Large intestine (tissue), 12 donors: ENCODE measurements around the gene MRPS25. TPM values are rescaled to one million over a fixed set of nuclear protein-coding genes. Genes with fewer than 3 reads are reported as not detected.

ENCODE experiments used
- DNase-seq, 2 donors: peaks; one replicate each; pipeline versions ENCODE4 v3.0.0 to v3.0.0-alpha.2; 2013
- H3K27ac ChIP-seq: one replicate; pipeline ENCODE4 v1.5.1; 2013; ENCODE audit warnings: low read length
- H3K27me3 ChIP-seq: 2 replicates; pipeline ENCODE4 v1.6.1; 2013; ENCODE audit warnings: low read length; ENCODE audit not compliant: control insufficient read depth, insufficient read depth
- H3K36me3 ChIP-seq: 2 replicates; pipeline ENCODE4 v1.6.1; 2013; ENCODE audit warnings: low read length; ENCODE audit not compliant: control insufficient read depth, insufficient read depth
- H3K4me1 ChIP-seq: one replicate; pipeline ENCODE4 v1.6.1; 2013; ENCODE audit warnings: low read length; ENCODE audit not compliant: control insufficient read depth, insufficient read depth
- H3K4me3 ChIP-seq: one replicate; pipeline ENCODE4 v1.5.1; 2013; ENCODE audit warnings: low read length
- H3K9me3 ChIP-seq: one replicate; pipeline ENCODE4 v1.6.1; 2013; ENCODE audit warnings: mild to moderate bottlenecking, low read depth, low read length, moderate library complexity; ENCODE audit not compliant: control insufficient read depth
- WGBS: methylation state at CpG from one replicate; pipeline ENCODE4 v1.1.5; 2013; ENCODE audit warnings: low lambda C conversion rate; ENCODE audit not compliant: insufficient coverage; 5-methylcytosine and 5-hydroxymethylcytosine counted together
- long read RNA-seq, 11 donors: transcript quantifications; one replicate each; lab custom pipeline, GENCODE V29; 2026
- polyA plus RNA-seq: library from polyadenylated mRNA; unstranded; fragments of 120-200 nt; gene quantifications from one replicate; pipeline ENCODE4 v1.2.1, GENCODE V29; 2013

The MRPS25 gene
- polyA plus RNA-seq: 93.4 TPM
- long read RNA-seq, donor 1, full-length matches to known transcripts: 21 of 21 reads
- long read RNA-seq, donor 1, partial matches to known transcripts: 0 of 21 reads
- long read RNA-seq, donor 1, other reads (novel, unspliced or antisense): 0 of 21 reads
- long read RNA-seq, donor 2, full-length matches to known transcripts: 55 of 55 reads
- long read RNA-seq, donor 2, partial matches to known transcripts: 0 of 55 reads
- long read RNA-seq, donor 2, other reads (novel, unspliced or antisense): 0 of 55 reads
- long read RNA-seq, donor 3: 0 reads
- long read RNA-seq, donor 4, full-length matches to known transcripts: 4 of 4 reads
- long read RNA-seq, donor 4, partial matches to known transcripts: 0 of 4 reads
- long read RNA-seq, donor 4, other reads (novel, unspliced or antisense): 0 of 4 reads
- long read RNA-seq, donor 5, full-length matches to known transcripts: 22 of 22 reads
- long read RNA-seq, donor 5, partial matches to known transcripts: 0 of 22 reads
- long read RNA-seq, donor 5, other reads (novel, unspliced or antisense): 0 of 22 reads
- long read RNA-seq, donor 6, full-length matches to known transcripts: 44 of 44 reads
- long read RNA-seq, donor 6, partial matches to known transcripts: 0 of 44 reads
- long read RNA-seq, donor 6, other reads (novel, unspliced or antisense): 0 of 44 reads
- long read RNA-seq, donor 7, full-length matches to known transcripts: 20 of 20 reads
- long read RNA-seq, donor 7, partial matches to known transcripts: 0 of 20 reads
- long read RNA-seq, donor 7, other reads (novel, unspliced or antisense): 0 of 20 reads
- long read RNA-seq, donor 8, full-length matches to known transcripts: 44 of 53 reads
- long read RNA-seq, donor 8, partial matches to known transcripts: 9 of 53 reads
- long read RNA-seq, donor 8, other reads (novel, unspliced or antisense): 0 of 53 reads
- long read RNA-seq, donor 9, full-length matches to known transcripts: 30 of 30 reads
- long read RNA-seq, donor 9, partial matches to known transcripts: 0 of 30 reads
- long read RNA-seq, donor 9, other reads (novel, unspliced or antisense): 0 of 30 reads
- long read RNA-seq, donor 10, full-length matches to known transcripts: 53 of 53 reads
- long read RNA-seq, donor 10, partial matches to known transcripts: 0 of 53 reads
- long read RNA-seq, donor 10, other reads (novel, unspliced or antisense): 0 of 53 reads
- long read RNA-seq, donor 11, full-length matches to known transcripts: 23 of 23 reads
- long read RNA-seq, donor 11, partial matches to known transcripts: 0 of 23 reads
- long read RNA-seq, donor 11, other reads (novel, unspliced or antisense): 0 of 23 reads

GRCh38 chr3:15064835-15065549, at the start of gene MRPS25:
Gene MRPS25 (minus strand): TSS chr3:15065315. CDS start chr3:15065194, 121 bp downstream.
- peak; percentile 90 to 93 for DNase-seq
- no CpG with 5 or more reads among the region's 69 CpGs for WGBS
- H3K36me3 ChIP-seq: peaks cover 6% of the 10 kb centered on the region
- no peaks in the 10 kb centered on the region for H3K27me3 ChIP-seq
- peak within 1 kb of the TSS; percentile 97 for H3K4me3 ChIP-seq
- H3K27ac ChIP-seq: peak within 1 kb of the TSS; percentile 68
- peaks cover 6% of the 10 kb centered on the region for H3K9me3 ChIP-seq
- H3K4me1 ChIP-seq: peaks cover 11% of the 10 kb centered on the region

DNA sequence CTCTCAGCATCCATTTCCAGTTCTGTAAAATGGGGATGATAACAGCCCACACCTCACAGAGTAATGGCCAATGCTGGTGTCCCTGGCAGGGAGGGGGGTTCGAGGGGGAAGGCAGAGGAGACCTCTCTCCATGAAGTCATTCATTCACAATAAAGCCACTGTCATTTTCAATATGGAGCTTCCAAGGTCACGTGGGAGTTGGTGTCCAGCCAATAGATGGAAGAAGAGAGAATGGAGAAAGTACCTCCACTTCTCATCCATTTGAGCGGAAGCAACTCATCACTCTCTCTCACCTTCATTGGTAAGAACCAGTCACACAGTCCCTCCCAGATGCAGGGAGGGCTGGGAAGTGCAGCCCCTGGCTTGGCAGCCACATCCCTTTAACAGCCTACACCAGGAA, 48.8 kb upstream of the MRPS25 start:
- no peak for DNase-seq
- Histone ChIP-seq H3K9me3 (peaks cover 4% of the 10 kb centered on the region), H3K27me3 (peaks cover 9% of the 10 kb centered on the region), H3K27ac (no peak overlapping the region), H3K4me3 (no peak overlapping the region), H3K36me3 (no peaks in the 10 kb centered on the region), H3K4me1 (no peaks in the 10 kb centered on the region)
- no CpG with 5 or more reads among the region's 3 CpGs for WGBS

- no peak for DNase-seq
- H3K4me3 ChIP-seq: no peak overlapping the region
- no peak overlapping the region for H3K27ac ChIP-seq
- H3K27me3 ChIP-seq: peaks cover 6% of the 10 kb centered on the region
- H3K4me1 ChIP-seq: no peaks in the 10 kb centered on the region
- WGBS: no CpG with 5 or more reads among the region's 6 CpGs
- H3K9me3 ChIP-seq: peaks cover under 1% of the 10 kb centered on the region
- H3K36me3 ChIP-seq: no peaks in the 10 kb centered on the region
Observed at GRCh38 chr3:15113471-15113870, 48.4 kb upstream of the MRPS25 start.

DNA sequence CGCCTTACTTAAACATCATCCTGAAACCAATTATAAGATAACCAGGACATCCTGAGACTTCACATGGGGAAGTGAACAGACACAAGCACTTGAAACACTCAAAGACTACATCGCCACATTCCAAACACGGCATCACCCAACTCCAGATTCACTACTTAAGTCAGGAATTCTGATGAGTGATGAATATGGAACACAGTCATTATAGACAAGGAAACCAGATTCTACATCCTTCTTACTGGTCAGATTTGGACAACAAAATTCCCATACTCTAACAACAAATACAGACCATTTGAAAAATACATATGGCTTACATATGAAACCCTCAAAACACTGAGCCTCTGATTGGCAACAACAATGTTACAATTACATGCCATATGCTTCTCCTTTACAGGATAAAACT, 46.9 kb upstream of the MRPS25 start:
- H3K9me3 ChIP-seq: no peaks in the 10 kb centered on the region
- H3K4me1 ChIP-seq: no peaks in the 10 kb centered on the region
- DNase-seq: no peak
- H3K4me3 ChIP-seq: no peak overlapping the region
- H3K27me3 ChIP-seq: peaks cover 5% of the 10 kb centered on the region
- no CpG with 5 or more reads among the region's 3 CpGs for WGBS
- H3K27ac ChIP-seq: no peak overlapping the region
- no peaks in the 10 kb centered on the region for H3K36me3 ChIP-seq

DNA sequence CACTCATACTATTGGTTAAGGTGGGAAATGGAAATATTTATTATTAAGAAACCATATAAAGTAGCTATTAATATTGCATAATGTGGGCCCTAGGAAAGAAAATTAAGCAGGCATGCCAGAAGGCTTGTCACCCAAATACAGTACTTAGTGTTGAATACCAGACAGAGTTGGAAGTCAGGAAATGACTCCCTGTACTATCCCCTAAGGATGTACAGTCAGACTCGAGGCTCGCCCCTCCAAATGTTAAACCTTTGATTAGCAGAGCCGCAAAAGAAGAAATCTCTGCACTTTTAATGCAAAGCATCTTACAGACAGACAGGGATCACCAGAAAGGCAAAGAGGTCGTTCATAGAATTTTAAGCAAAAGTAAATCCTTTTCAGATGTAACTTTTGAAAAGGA, 45.1 kb upstream of the MRPS25 start:
- Histone ChIP-seq H3K27ac (no peak overlapping the region), H3K9me3 (no peaks in the 10 kb centered on the region), H3K4me1 (no peaks in the 10 kb centered on the region), H3K27me3 (peaks cover 5% of the 10 kb centered on the region), H3K4me3 (no peak overlapping the region), H3K36me3 (no peaks in the 10 kb centered on the region)
- DNase-seq: no peak
- no CpG with 5 or more reads among the region's 4 CpGs for WGBS

DNA sequence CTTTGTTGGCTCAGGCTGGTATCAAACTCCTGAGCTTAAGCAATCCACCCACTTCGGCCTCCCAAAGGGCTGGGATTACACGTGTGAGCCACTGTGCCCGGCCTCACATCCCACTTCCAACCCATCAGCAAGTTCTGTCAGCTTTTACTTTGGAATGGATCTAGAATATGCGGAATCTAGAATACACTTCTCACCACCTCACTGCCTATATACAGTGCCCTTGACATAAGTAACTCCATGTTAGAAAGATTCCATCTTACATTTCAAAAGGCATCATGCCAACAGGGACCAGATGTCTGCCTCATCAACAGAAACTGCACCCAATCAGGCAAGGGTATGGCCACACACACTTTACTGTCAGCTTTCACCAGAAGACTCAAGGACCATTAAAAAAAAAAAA, 43.8 kb upstream of the MRPS25 start:
- no peak overlapping the region for H3K4me3 ChIP-seq
- no peak for DNase-seq
- WGBS: no CpG with 5 or more reads among the region's 4 CpGs
- no peaks in the 10 kb centered on the region for H3K9me3 ChIP-seq
- no peaks in the 10 kb centered on the region for H3K4me1 ChIP-seq
- H3K36me3 ChIP-seq: no peaks in the 10 kb centered on the region
- peaks cover 3% of the 10 kb centered on the region for H3K27me3 ChIP-seq
- no peak overlapping the region for H3K27ac ChIP-seq

GRCh38 chr3:15108082-15108545, 43.0 kb upstream of the MRPS25 start:
- no peak overlapping the region for H3K27ac ChIP-seq
- H3K9me3 ChIP-seq: no peaks in the 10 kb centered on the region
- peak; percentile 46 to 56 for DNase-seq
- H3K4me3 ChIP-seq: no peak overlapping the region
- no CpG with 5 or more reads among the region's 11 CpGs for WGBS
- no peaks in the 10 kb centered on the region for H3K27me3 ChIP-seq
- H3K4me1 ChIP-seq: no peaks in the 10 kb centered on the region
- no peaks in the 10 kb centered on the region for H3K36me3 ChIP-seq

DNA sequence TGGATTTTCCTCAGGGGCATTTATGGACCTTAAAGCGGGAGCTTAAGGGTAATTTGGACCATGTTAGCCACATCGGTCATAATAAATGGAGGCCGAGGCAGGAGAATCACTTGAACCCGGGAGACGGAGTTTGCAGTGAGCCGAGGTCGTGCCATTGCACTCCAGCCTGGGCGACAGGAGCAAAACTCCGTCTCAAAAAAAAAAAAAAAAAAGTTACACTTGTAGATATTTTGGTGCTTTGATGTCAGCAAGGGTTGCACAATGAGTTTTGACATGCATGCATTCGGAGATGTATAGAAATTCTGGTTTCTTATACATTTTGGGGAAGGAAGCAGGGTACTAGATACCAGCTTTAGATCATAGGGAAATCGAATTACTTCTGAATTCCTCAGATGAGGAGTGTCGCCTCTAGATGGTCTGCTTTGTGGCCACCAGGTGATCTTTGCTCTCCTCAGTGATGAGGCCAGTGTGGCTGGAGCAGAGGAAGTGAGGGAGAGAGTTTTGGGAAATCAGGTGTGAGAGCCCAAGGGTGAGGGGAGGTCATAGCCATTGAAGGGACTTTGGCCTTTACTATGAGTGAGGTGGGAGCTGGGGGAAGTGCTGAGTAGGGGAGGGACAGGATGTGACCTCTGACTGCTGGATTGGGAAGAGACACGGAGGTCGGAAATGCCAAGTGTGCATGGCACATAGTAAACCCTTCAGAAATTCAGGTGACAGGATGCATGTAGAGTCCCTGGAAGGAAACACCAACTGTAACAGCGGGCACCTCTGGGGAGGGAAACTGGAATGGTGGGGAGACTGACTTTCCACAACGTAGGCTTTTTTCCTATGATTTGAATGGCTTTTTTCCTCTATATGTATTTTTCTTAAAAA, 42.2 kb upstream of the MRPS25 start:
- WGBS: 71% methylated on average over 8 of the region's 16 CpGs

DNA sequence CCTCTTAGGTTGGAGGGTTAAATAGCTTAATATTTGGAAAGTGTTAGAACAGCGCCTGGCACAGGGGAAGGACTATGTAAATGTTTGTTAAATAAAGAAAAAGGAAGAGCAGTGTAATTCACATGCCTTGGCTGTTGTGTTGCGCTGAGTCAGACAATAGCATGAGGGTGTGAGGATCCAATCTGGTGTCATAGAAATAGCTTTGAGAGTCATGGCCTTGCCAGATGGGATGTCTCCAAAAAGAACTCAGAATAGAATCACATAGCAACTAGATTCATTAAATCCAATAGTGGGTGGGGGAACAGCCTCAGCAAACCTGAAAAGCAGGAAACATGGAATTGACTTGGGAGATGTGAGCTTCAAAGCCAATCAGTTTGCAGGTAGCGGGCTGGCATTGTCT, 37.7 kb upstream of the MRPS25 start:
- Histone ChIP-seq H3K27ac (no peak overlapping the region), H3K9me3 (no peaks in the 10 kb centered on the region), H3K4me1 (peaks cover 1% of the 10 kb centered on the region), H3K27me3 (no peaks in the 10 kb centered on the region), H3K4me3 (no peak overlapping the region), H3K36me3 (no peaks in the 10 kb centered on the region)
- 0% methylated on average over 1 of the region's 3 CpGs for WGBS
- DNase-seq: no peak

More for the DNA sequence above, 42.2 kb upstream of the MRPS25 start:
- Histone ChIP-seq H3K27me3 (no peaks in the 10 kb centered on the region), H3K36me3 (no peaks in the 10 kb centered on the region), H3K9me3 (no peaks in the 10 kb centered on the region), H3K27ac (no peak overlapping the region), H3K4me1 (no peaks in the 10 kb centered on the region), H3K4me3 (no peak overlapping the region)
- DNase-seq: no peak
